Neural crest cell (in vitro differentiated cells): ENCODE measurements around the gene RAB12. TPM values are rescaled to one million over a fixed set of nuclear protein-coding genes. Genes with fewer than 3 reads are reported as not detected.

ENCODE experiments used
- DNase-seq: peaks from one replicate; pipeline ENCODE4 v3.0.0; 2021; ENCODE audit warnings: low read depth, mixed read lengths, low spot score
- H3K27ac Mint-ChIP-seq: one replicate; pipeline ENCODE4 v1.8.0; 2021; ENCODE audit warnings: mild to moderate bottlenecking, mixed read lengths; ENCODE audit not compliant: unreplicated experiment
- H3K27me3 Mint-ChIP-seq: 2 replicates; pipeline ENCODE4 v1.8.0; 2021; ENCODE audit warnings: low read depth, mild to moderate bottlenecking, mixed read lengths
- H3K36me3 Mint-ChIP-seq: 2 replicates; pipeline ENCODE4 v1.8.0; 2021; ENCODE audit warnings: low read depth, mild to moderate bottlenecking, mixed read lengths
- H3K4me1 Mint-ChIP-seq: 2 replicates; pipeline ENCODE4 v1.8.0; 2021; ENCODE audit warnings: mixed read lengths
- H3K4me3 Mint-ChIP-seq: one replicate; pipeline ENCODE4 v1.8.0; 2021; ENCODE audit warnings: mild to moderate bottlenecking, mixed read lengths
- H3K9me3 Mint-ChIP-seq: 2 replicates; pipeline ENCODE4 v1.8.0; 2021; ENCODE audit warnings: mixed read lengths
- total RNA-seq: library from RNA; stranded (reverse); gene quantifications from 2 replicates; pipeline ENCODE4 v1.2.1, GENCODE V29; 2021
- TF ChIP-seq, protein P1 (sequence below): fragments of 200-600 bp; sonication (generic); conservative IDR thresholded peaks from 2 replicates; pipeline ENCODE4 v1.5.0; 2021; ENCODE audit warnings: antibody characterized with exemption, mild to moderate bottlenecking

RAB12 gene
- total RNA-seq, 1 donor from 2014 or later, result 26.5 TPM

DNA sequence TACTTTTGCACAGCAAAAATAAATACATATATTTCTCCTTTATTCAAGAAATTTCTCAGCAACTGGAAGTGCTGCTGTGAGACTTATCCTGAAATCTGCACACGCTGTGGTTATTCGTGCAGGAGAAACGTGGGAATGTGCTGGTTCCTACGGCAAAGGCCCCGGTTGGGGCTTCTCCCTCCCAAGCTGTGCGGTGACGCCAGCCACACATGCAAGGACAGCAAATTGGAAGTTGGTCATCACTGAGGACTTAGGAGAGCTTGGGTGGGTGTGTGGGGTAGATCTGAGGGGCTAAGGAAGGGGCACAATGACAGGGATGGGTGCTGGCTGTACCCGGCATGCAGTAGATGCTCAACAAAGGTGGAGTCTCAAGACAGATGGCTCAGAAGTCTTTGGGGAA, 79.6 kb downstream of the RAB12 start:
- H3K4me3 Mint-ChIP-seq, result no peak overlapping the region
- TF ChIP-seq, protein P1, sequence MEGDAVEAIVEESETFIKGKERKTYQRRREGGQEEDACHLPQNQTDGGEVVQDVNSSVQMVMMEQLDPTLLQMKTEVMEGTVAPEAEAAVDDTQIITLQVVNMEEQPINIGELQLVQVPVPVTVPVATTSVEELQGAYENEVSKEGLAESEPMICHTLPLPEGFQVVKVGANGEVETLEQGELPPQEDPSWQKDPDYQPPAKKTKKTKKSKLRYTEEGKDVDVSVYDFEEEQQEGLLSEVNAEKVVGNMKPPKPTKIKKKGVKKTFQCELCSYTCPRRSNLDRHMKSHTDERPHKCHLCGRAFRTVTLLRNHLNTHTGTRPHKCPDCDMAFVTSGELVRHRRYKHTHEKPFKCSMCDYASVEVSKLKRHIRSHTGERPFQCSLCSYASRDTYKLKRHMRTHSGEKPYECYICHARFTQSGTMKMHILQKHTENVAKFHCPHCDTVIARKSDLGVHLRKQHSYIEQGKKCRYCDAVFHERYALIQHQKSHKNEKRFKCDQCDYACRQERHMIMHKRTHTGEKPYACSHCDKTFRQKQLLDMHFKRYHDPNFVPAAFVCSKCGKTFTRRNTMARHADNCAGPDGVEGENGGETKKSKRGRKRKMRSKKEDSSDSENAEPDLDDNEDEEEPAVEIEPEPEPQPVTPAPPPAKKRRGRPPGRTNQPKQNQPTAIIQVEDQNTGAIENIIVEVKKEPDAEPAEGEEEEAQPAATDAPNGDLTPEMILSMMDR, result no peak
- peaks cover 37% of the 10 kb centered on the region for H3K4me1 Mint-ChIP-seq
- no peaks in the 10 kb centered on the region for H3K27me3 Mint-ChIP-seq
- H3K27ac Mint-ChIP-seq, result no peak overlapping the region
- H3K36me3 Mint-ChIP-seq, result no peaks in the 10 kb centered on the region
- H3K9me3 Mint-ChIP-seq, result no peaks in the 10 kb centered on the region
- DNase-seq, result no peak

Other genes starting within 250 kb of the RAB12 start
- 17.8 and 18.4 TPM in 2 replicates for gene MTCL1, start 96.1 kb downstream of the RAB12 start, total RNA-seq